T follicular helper cell (primary cell): ENCODE data around the gene RABL3.
"Not testable (repeated sequence)": the region's sequence is repeated elsewhere in the genome, so short reads cannot be mapped to it uniquely, and the experiment has no call there.

Source experiments
- DNase-seq: peaks from one replicate; pipeline ENCODE4 v3.0.0-alpha.2; 2020; ENCODE audit warnings: low read depth

The RABL3 gene

DNA sequence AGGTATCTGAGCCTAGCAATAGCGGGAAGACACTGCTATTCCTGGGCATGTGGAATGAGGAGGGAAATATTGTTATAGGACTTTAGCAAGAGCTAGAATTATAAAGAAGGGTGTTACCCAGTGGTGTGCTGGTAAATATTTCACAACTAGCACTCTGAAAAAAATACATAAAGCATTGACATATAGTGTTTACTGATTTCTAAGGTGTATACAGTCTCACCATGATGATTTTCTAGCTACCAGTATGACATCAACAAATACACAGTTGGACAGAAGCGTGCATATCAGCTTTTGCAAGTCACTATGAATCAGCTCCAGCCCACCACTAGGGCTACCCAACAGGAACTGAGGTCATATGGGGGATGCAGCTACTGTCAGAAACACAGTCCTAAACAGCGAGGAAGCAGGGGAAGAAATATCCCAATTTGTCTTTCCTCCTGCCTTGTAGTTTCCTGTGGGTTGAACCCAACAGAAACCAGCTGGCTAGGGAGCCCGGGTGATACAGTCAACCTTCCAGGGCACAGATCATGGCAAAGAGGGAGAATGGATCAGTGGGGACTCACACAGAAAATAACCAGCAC is 99.9 kb downstream of the RABL3 start:
- DNase-seq, result no peak

- DNase-seq, result no peak
These were observed 100.5 kb downstream of the RABL3 start for GRCh38 chr3:120641696-120642246.

DNA sequence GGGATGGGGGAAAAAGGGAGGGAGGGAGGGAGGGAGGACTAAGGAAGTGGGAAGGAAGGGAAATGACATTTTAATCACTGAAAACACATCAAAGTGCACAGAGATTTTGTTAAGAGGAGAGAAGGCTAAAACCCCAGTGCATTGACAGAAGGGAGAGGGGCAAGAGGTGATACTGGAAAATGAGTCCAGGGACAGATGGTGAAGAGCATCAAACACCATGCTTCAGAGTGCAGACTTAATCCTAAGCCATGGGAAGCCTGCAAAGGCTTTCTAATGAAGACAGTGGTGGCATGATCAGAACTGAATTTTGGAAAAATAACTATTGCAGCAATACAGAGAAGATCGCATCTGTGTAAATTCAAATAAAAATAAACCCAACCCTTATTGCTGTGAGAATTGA is 102.1 kb downstream of the RABL3 start:
- DNase-seq, result no peak

DNA sequence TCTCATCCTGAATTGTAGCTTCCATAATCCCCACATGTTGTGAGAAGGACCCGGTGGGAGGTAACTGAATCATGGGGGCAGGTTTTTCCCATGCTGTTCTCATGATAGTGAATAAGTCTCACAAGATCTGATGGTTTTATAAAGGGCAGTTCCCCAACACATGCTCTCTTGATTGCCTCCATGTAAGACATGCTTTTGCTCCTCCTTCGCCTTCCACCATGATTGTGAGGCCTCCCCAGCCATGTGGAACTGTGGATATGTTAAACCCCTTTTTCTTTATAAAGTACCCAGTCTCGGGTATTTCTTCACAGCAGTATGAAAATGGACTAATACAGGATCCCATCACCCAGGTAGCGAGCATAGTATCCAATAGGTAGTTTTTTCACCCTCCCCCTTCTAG is 103.5 kb downstream of the RABL3 start:
- not testable (repeated sequence) for DNase-seq

DNA sequence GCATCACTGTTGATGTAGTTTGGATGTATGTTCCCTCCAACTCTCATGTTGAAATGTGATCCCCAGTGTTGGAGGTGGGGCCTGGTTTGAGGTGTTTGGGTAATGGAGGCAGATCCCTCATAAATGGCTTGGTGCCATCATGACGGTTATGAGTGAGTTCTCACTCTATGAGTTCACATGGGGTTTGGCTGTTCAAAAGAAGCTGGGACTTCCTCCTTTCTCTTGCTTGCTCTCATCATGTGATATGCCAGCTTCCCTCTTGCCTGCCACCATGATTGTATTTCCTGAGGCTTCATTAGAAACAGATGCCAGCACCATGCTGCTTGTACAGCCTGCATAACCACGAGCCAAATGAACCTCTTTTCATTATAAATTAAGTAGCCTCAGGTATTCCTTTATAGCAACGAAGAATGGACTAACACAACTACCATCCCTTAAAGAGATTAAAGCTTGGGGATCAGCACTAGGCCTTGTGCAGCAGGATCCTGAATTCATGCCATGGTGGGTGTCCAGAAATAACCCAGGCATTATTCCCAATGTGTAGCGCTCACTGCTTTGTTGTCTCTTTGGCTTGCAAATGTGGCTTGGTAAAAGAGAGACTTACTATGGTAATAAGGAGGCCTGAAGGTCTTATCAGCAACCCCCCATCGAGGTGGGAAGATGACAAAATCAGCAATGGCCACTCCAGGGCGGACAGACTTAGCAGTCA is 104.3 kb downstream of the RABL3 start:
- DNase-seq, result no peak

- no peak for DNase-seq
These were observed 105.4 kb downstream of the RABL3 start for GRCh38 chr3:120636795-120637401.
